ENCODE measurements around the gene CHPF2. TPM values are rescaled to one million over a fixed set of nuclear protein-coding genes. Genes with fewer than 3 reads are reported as not detected.

Gene CHPF2
- total RNA-seq, 1 donor from 2014 or later: 34.7 TPM

- peaks cover 5% of the 10 kb centered on the region for H3K27me3 ChIP-seq (ENCODE audit: low read depth)
- ATAC-seq (no peak), DNase-seq (no peak)
- H3K36me3 ChIP-seq: no peaks in the 10 kb centered on the region
- no peak overlapping the region for H3K4me3 ChIP-seq
- H3K27ac ChIP-seq: no peak overlapping the region
- no peak for TF ChIP-seq CTCF (IDR thresholded peaks at IDR 0.05)
- intact Hi-C loops (cut with DNase I): no loop called here
- H3K4me1 ChIP-seq: no peaks in the 10 kb centered on the region
- H3K9me3 ChIP-seq: no peaks in the 10 kb centered on the region
Measured at GRCh38 chr7:151188252-151188542, 44.1 kb upstream of the CHPF2 start.

- intact Hi-C loops (cut with DNase I): no loop called here
- H3K4me1 ChIP-seq: no peaks in the 10 kb centered on the region
- no peak overlapping the region for H3K4me3 ChIP-seq
- peaks cover 5% of the 10 kb centered on the region for H3K27me3 ChIP-seq (ENCODE audit: low read depth)
- H3K27ac ChIP-seq: no peak overlapping the region
- no peak for TF ChIP-seq CTCF (IDR thresholded peaks at IDR 0.05)
- H3K9me3 ChIP-seq: no peaks in the 10 kb centered on the region
- H3K36me3 ChIP-seq: no peaks in the 10 kb centered on the region
- no peak for DNase-seq
- ATAC-seq: no peak
Measured at GRCh38 chr7:151189038-151189437, 43.2 kb upstream of the CHPF2 start.

- TF ChIP-seq CTCF (IDR thresholded peaks at IDR 0.05): no peak
- ATAC-seq (no peak), DNase-seq (no peak)
- H3K36me3 ChIP-seq: no peaks in the 10 kb centered on the region
- no peak overlapping the region for H3K4me3 ChIP-seq
- intact Hi-C loops (cut with DNase I): no loop called here
- H3K27ac ChIP-seq: no peak overlapping the region
- no peaks in the 10 kb centered on the region for H3K9me3 ChIP-seq
- no peaks in the 10 kb centered on the region for H3K4me1 ChIP-seq
- peaks cover 11% of the 10 kb centered on the region for H3K27me3 ChIP-seq (ENCODE audit: low read depth)
Measured at GRCh38 chr7:151191544-151191943, 40.7 kb upstream of the CHPF2 start.

GRCh38 chr7:151192002-151192539 is 40.2 kb upstream of the CHPF2 start:
- Histone ChIP-seq H3K4me1 (no peaks in the 10 kb centered on the region), H3K27me3 (ENCODE audit: low read depth) (peaks cover 11% of the 10 kb centered on the region), H3K9me3 (no peaks in the 10 kb centered on the region), H3K27ac (no peak overlapping the region), H3K4me3 (no peak overlapping the region), H3K36me3 (no peaks in the 10 kb centered on the region)
- intact Hi-C loops (cut with DNase I): no loop called here
- no peak for TF ChIP-seq CTCF (IDR thresholded peaks at IDR 0.05)
- DNase-seq: no peak
- no peak for ATAC-seq

- no peak for DNase-seq
- intact Hi-C loops (cut with DNase I): no loop called here
- H3K4me1 ChIP-seq: no peaks in the 10 kb centered on the region
Measured at GRCh38 chr7:151193203-151193978, 38.9 kb upstream of the CHPF2 start.

More at GRCh38 chr7:151193203-151193978, 38.9 kb upstream of the CHPF2 start:
- no peak for ATAC-seq
- Histone ChIP-seq H3K4me3 (no peak overlapping the region), H3K9me3 (no peaks in the 10 kb centered on the region), H3K27me3 (ENCODE audit: low read depth) (peaks cover 11% of the 10 kb centered on the region), H3K27ac (no peak overlapping the region), H3K36me3 (no peaks in the 10 kb centered on the region)
- TF ChIP-seq CTCF (IDR thresholded peaks at IDR 0.05): no peak

Measured in lower lobe of right lung (tissue), 2 donors.